ENCODE measurements around the gene SPTBN4.

- no peak for TF ChIP-seq POLR2A (IDR thresholded peaks at IDR 0.05)
- TF ChIP-seq POLR2AphosphoS5 (IDR thresholded peaks at IDR 0.05) = no peak
- TF ChIP-seq, protein P1, sequence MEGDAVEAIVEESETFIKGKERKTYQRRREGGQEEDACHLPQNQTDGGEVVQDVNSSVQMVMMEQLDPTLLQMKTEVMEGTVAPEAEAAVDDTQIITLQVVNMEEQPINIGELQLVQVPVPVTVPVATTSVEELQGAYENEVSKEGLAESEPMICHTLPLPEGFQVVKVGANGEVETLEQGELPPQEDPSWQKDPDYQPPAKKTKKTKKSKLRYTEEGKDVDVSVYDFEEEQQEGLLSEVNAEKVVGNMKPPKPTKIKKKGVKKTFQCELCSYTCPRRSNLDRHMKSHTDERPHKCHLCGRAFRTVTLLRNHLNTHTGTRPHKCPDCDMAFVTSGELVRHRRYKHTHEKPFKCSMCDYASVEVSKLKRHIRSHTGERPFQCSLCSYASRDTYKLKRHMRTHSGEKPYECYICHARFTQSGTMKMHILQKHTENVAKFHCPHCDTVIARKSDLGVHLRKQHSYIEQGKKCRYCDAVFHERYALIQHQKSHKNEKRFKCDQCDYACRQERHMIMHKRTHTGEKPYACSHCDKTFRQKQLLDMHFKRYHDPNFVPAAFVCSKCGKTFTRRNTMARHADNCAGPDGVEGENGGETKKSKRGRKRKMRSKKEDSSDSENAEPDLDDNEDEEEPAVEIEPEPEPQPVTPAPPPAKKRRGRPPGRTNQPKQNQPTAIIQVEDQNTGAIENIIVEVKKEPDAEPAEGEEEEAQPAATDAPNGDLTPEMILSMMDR (IDR thresholded peaks at IDR 0.05) = no peak
These were observed 130.0 kb downstream of the SPTBN4 start for GRCh38 chr19:40596608-40597328.
